ENCODE measurements around the gene CDK5RAP3.
"Not testable (repeated sequence)": the region's sequence is repeated elsewhere in the genome, so short reads cannot be mapped to it uniquely, and the experiment has no call there.

Gene CDK5RAP3

GRCh38 chr17:47975189-47975822, 4.4 kb downstream of the CDK5RAP3 start:
- no peak for DNase-seq (ENCODE audit: low read depth)

DNA sequence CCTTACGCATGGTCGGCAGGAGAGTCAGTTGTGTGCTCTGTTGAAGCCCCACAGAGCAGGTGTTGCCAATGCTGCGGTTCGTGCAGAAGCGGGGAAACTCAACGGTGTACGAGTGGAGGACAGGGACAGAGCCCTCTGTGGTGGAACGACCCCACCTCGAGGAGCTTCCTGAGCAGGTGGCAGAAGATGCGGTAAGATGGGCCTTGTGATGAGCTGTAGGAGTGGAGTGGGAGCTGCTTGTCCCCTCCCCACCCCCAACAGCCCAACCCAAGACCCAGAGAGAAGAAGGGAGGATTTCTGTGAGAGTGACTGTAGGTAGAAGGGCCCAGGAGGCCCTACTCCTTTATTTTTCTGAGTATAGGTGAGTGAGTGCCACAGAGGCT, 4.9 kb downstream of the CDK5RAP3 start:
- DNase-seq (ENCODE audit: low read depth) = no peak

- no peak for DNase-seq (ENCODE audit: low read depth)
Observed at GRCh38 chr17:47978324-47978723, 7.4 kb downstream of the CDK5RAP3 start.

DNA sequence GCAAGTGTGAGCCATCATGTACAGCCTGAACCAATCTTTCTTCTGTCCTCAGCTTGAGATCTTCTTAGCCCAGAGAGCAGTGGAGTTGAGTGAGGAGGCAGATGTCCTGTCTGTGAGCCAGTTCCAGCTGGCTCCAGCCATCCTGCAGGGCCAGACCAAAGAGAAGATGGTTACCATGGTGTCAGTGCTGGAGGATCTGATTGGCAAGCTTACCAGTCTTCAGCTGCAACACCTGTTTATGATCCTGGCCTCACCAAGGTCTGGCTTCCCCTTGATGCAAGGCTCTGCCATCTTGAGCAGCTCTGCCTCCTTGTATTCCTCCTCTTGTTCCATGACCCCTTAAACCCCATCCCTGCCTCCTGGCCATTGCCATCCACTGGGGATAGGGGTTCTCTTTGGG, 9.6 kb downstream of the CDK5RAP3 start:
- no peak for DNase-seq (ENCODE audit: low read depth)

DNA sequence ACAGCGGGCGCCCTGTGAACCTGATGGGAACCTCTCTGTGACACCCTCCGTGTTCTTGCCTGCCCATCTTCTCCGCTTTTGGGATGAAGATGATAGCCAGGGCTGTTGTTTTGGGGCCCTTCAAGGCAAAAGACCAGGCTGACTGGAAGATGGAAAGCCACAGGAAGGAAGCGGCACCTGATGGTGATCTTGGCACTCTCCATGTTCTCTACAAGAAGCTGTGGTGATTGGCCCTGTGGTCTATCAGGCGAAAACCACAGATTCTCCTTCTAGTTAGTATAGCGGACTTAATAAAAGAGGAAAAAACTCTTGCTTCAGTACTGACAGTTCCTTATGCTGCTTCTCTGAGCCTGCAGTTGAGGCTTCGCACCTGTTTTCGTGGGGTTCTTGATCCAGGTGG, 10.5 kb downstream of the CDK5RAP3 start:
- no peak for DNase-seq (ENCODE audit: low read depth)

- DNase-seq (ENCODE audit: low read depth) = no peak
Observed at GRCh38 chr17:47982091-47982617, 11.2 kb downstream of the CDK5RAP3 start.

DNA sequence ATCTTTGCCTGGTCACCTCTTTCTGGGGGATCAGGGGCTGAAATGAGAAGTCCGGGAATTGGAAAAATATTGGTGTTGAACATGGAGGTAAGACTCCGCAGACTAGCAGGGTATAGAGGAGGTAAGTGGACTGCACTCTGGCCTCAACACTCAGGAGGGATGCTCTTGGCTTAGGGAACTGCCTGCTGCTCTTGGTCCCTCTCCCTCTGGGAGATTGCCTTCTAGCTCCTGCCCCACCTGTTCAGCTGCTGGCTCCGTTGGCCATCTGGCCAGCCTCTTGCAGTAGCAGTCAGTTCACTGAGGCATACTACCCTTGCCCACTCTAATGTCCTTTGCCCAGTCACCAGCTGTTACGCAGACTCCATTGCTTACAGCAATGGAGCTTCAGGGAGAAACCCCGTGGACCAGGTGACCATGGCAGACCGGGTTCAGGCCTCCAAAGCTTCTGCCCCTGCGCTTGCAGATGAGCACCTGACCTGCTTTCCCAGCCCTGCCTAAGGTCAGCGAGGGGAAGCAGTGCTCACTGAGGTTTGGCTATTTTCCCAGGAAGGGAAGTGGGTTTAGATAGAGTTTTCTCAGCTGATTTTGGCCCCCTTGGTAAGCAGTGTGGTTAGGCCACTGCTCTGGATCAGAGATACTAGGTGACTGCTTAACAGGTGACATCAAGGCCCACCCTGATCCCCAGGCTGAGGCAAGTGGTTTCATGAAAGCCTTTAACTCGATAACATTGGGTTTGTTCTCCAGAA, 11.9 kb downstream of the CDK5RAP3 start:
- DNase-seq (ENCODE audit: low read depth) = no peak

- DNase-seq (ENCODE audit: low read depth) = no peak
Observed at GRCh38 chr17:47983492-47984223, 12.7 kb downstream of the CDK5RAP3 start.

GRCh38 chr17:47986520-47986919, 15.6 kb downstream of the CDK5RAP3 start:
- DNase-seq (ENCODE audit: low read depth) = no peak

DNA sequence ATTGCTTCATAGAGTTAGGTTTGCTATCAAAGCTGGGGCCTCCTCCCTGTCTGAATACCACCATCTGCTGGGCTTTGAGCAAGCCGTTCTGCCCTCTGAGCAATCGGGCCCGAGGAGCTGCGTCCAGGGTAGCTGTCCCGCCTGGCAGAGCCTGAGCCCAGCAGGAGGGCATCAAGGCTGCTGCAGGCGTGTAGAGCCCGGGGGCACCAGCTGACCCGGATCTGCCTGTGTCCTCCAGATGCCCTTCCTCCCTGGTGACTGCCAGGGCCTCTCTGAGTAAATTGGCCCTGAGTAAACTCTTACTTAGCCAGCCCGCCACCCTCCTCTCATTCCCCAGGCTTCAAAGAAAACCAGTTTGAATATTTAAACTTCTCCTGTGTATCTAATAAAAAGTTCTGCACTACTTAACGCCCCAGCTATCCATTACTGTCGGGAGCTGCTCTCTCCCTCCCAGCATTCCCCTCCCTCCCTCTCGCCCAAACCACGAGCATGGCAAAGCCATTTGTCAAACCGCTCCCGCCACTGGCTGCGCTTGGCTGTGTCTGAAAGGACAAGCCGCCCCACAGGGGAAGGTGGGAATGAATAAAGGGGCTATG, 16.4 kb downstream of the CDK5RAP3 start:
- no peak for DNase-seq (ENCODE audit: low read depth)

GRCh38 chr17:47988445-47988844, 17.5 kb downstream of the CDK5RAP3 start:
- DNase-seq (ENCODE audit: low read depth) = not testable (repeated sequence)

DNA sequence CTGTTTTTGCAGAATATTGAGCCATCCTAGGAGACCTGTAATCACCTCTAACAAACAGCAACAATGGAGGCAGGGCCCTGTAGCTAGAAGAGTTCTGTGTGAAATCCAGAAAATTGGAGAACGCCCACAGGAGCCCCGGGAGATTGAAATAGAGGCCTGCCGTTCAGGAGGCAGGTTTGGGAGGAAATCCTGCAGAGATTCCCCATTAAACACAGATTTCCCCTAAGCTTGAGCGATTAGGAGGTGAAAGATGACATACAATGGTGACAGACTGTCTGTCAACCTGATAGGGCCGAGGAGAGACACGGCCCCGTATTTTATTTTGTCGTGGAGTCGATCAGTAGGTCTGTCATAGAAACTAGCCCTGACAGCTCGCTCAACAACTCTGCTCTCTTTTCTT, 18.2 kb downstream of the CDK5RAP3 start:
- no peak for DNase-seq (ENCODE audit: low read depth)

DNA sequence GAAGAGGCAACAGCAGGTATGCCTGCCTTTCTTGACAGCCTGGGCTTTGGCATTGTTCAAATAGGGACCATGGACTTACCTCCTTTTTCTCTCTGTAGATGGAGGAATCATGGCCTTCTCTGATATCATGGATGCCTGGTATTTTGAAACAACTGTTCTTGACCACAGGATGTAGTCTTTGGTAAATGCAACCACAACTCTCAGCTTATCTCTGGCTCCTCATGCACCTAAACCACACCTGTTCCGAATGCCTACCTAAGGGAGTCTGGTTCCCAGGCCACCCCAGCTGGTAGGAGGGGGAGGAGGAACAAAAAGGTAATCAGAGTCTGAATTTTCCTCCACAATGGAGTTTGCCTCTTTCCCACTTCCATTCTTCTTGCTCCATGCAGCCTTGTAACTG, 18.8 kb downstream of the CDK5RAP3 start:
- DNase-seq (ENCODE audit: low read depth) = no peak

DNA sequence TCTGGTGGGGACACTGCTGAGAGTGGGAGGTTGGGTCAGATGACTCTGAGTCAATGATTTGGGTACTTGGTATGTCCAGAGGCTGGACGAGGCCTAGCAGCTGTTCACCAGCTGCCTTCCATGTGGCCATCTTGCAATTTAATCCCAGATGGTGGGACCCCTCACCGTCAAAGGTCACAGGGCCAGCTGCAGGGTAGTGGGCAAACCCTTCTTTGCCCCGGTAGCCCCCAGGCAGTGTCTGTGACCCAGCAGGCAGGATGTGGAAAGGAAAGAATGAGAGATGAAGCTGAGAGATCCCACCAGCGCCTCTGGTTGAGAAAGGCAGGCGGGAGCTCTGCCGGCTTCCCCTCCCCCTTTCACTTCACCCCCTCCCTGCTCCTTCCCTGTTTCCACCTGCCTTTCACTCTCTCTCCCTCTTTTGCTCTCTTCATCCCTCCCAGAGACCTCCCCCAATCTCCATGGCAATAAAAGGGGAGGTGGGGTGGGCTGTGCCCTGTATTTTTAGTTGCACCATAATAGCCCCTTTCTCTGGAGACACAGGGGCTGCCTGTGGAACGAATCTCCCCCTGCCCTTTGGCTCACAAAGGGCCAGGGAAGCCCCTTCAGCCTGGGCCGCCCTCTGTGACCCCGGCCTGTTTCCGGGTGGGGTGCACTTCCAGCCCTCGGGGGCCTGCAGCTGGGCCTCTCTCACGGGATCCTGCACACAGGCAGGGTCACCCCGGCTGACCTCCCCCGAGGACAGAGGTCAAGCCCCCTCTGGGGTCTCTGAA, 20.2 kb downstream of the CDK5RAP3 start:
- DNase-seq (ENCODE audit: low read depth) = no peak

DNA sequence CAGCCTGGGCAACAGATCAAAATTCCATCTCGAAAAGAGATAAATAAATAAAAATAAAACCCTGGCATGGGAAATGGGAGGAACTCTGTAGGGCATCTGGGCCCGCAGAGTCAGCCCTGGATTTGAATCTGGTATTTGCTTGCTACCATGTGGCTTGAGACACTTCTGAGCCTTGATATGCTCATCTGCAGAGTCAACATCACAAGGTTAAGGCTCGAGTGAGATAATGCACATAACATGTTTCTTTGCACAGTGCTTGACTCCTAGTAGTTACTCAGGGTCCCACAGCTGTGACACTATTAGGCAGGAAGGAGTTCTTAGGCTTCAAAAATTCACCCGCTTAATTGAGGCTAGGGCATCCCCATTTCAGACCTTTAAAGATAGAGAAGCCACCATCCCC, 21.3 kb downstream of the CDK5RAP3 start:
- no peak for DNase-seq (ENCODE audit: low read depth)

DNA sequence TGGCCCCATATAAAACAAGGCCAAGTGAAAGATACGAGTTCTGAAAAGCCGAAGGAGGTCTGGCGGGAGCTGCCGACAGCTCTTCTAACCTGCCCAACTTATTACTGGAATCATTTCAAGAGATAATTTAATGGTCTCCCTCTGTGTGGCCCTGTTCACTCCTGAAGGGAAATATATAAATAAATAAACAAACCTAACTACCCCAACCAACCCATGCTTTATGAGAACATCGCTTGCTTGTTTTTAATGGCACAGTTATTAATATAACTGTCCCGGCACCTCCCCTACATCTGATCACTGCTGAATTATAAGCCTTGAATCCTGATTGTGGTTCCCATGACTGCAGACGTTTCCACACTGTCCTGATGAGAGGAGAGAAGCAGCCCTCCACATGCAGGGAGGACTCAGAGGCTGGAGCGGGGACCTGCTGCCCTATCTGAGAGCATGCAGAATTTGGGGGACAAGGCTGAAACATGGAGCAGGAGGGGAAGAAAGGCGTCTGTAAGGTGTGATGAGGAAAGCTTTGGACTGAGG, 22.2 kb downstream of the CDK5RAP3 start:
- no peak for DNase-seq (ENCODE audit: low read depth)

DNA sequence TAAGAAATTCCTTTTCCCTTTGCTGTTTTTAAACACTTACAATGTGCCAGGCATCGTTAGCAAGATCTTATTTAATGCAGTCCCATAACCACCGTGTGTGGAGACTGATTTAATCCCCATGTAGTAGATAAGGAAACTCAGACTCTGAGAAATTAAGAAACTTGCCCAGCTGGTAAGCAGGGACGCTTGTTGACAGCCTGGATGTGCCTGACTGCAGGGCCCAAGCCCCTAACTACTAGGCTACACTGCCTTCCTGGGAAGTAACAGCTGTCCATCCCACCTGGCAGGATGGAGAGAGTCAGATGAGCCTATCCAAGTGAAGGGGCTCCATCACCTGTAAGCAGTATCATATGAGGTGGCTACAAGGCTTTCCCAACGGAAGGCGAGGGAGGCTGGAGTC, 23.1 kb downstream of the CDK5RAP3 start:
- DNase-seq (ENCODE audit: low read depth) = no peak

DNA sequence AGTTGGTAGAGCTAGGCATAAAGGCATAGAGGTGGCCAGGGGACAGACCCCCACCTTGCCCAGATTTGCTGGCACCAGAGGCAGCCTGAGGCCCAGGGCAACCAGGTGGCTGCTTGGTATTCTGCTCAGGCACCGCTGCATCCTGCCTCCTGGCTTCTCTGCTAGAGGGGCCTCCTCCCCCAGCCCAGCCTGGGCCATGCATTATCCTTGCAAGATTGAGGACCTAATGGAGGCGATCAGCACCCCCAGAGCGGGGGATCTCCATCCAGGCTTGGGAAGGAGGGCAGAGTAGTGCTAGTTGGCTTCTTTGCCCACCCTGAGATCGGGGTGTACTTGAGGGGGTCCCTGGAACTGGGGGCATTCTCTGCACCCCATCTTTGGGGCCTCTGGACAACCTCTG, 23.8 kb downstream of the CDK5RAP3 start:
- DNase-seq (ENCODE audit: low read depth) = no peak

GRCh38 chr17:47995241-47995935, 24.5 kb downstream of the CDK5RAP3 start:
- DNase-seq (ENCODE audit: low read depth) = no peak

- DNase-seq (ENCODE audit: low read depth) = no peak
Observed at GRCh38 chr17:47996201-47996600, 25.3 kb downstream of the CDK5RAP3 start.

GRCh38 chr17:47997586-47997985, 26.7 kb downstream of the CDK5RAP3 start:
- DNase-seq (ENCODE audit: low read depth) = no peak

All from activated T-helper 1 cell treated with Interleukin-2 at 50 U/mL for 16 hours (primary cell).